ENCODE results near the gene HEATR5A. TPM values are rescaled to one million over a fixed set of nuclear protein-coding genes. Genes with fewer than 3 reads are reported as not detected.

The HEATR5A gene
- total and polyA plus RNA-seq, 10 of the 15 experiments (the other 5 are each of a cell fraction or from before 2014, with no cell fraction given) = 5.1 to 37.1 (median 13.8) TPM

DNA sequence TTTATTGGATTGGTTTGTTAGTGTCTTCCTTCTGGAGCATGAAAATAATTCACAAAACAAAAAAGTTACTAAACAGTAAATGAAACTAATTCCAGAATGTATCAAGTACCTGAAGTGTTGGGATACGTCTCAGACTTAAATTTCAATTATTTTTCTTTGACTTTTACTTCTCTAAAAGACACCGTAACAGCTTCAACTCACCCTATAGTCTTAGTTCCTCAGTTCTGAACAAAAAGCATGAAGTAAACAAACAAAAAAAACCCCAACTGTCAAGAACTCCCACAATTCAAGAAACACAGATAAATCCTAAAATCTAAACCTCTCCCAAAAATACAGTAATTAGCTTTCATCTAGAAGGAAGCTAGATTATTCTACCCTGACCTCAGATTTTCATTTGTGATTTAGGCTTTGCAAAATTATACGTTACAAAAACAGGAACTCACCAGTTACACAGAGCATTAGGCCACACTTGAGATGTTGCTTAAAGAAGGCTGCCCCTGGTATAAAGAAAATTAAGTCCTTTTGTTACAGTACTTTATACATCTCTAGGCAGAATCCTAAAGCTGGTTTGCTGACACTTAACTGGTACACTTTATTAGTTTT, 10.2 kb downstream of the HEATR5A start (continued):
- TF ChIP-seq, protein P1, sequence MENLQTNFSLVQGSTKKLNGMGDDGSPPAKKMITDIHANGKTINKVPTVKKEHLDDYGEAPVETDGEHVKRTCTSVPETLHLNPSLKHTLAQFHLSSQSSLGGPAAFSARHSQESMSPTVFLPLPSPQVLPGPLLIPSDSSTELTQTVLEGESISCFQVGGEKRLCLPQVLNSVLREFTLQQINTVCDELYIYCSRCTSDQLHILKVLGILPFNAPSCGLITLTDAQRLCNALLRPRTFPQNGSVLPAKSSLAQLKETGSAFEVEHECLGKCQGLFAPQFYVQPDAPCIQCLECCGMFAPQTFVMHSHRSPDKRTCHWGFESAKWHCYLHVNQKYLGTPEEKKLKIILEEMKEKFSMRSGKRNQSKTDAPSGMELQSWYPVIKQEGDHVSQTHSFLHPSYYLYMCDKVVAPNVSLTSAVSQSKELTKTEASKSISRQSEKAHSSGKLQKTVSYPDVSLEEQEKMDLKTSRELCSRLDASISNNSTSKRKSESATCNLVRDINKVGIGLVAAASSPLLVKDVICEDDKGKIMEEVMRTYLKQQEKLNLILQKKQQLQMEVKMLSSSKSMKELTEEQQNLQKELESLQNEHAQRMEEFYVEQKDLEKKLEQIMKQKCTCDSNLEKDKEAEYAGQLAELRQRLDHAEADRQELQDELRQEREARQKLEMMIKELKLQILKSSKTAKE (IDR thresholded peaks at IDR 0.05; ENCODE audit: low read depth, poor library complexity, severe bottlenecking) = peak; percentile 59
- no peak for TF ChIP-seq NFIC (IDR thresholded peaks at IDR 0.05; ENCODE audit: low read depth, low read length)
- TF ChIP-seq ZSCAN29 (IDR thresholded peaks at IDR 0.05) = no peak
- TF ChIP-seq SPI1 (IDR thresholded peaks at IDR 0.05; ENCODE audit: borderline replicate concordance, insufficient read depth, low read depth, low read length) = peak; percentile 80
- no peak for TF ChIP-seq TARDBP (IDR thresholded peaks at IDR 0.05; ENCODE audit: borderline replicate concordance)
- TF ChIP-seq NFXL1 (IDR thresholded peaks at IDR 0.05; ENCODE audit: borderline replicate concordance) = no peak
- no peak for TF ChIP-seq NR2C2 (IDR thresholded peaks at IDR 0.05; ENCODE audit: borderline replicate concordance, control insufficient read depth, insufficient read length, low read depth)

- 100% methylated on average over 1 of the region's 1 CpG for WGBS (ENCODE audit: insufficient coverage, insufficient replicate concordance, low lambda C conversion rate, missing lambda C conversion rate)
- Histone ChIP-seq H2AFZ (ENCODE audit: control insufficient read depth, low read depth, low read length) (no peak overlapping the region), H3K36me3 (ENCODE audit: control insufficient read depth in 2 of 2, insufficient read depth in 2 of 2, low read length in 1 of 2) (no peaks in the 10 kb centered on the region), H3K27ac (ENCODE audit: control insufficient read depth, insufficient read depth) (no peak overlapping the region), H4K20me1 (ENCODE audit: control insufficient read depth, insufficient read depth) (no peaks in the 10 kb centered on the region), H3K27me3 (replicated peaks in 1 of 2; ENCODE audit: control insufficient read depth in 2 of 2, insufficient read depth in 2 of 2, low read length in 1 of 2) (no peaks in the 10 kb centered on the region), H3K4me1 (ENCODE audit: control insufficient read depth, insufficient read depth, low read length) (no peaks in the 10 kb centered on the region; the same call in 1 of the 2 replicates), H3K4me2 (ENCODE audit: control insufficient read depth, insufficient read depth) (no peak overlapping the region), H3K4me3 (no peak overlapping the region), H3K9me3 (replicated peaks; ENCODE audit: control insufficient read depth, insufficient read depth, low read length) (no peaks in the 10 kb centered on the region), H3K9ac (ENCODE audit: control insufficient read depth, insufficient read depth, low read length) (no peak overlapping the region), H3K79me2 (ENCODE audit: control insufficient read depth, insufficient read depth, low read length) (no peaks in the 10 kb centered on the region)
- ChIA-PET CTCF (no interaction called here), RAD21 (ENCODE audit: unreplicated experiment) (no interaction called here), SMC1A (ENCODE audit: uncharacterized antibody, unreplicated experiment) (interaction anchor here (0.8 kb wide), 1 partner anchor 12 kb away, joined by 3 read pairs; the partner anchor contains the start of gene HEATR5A), POLR2A (interaction anchor here (1.1 kb wide), 1 partner anchor 9 kb away, joined by 3 read pairs; no protein-coding TSS in a partner anchor)
- TF ChIP-seq USF1 (IDR thresholded peaks at IDR 0.05; ENCODE audit: borderline replicate concordance, extremely low read length, insufficient read depth, low read depth, low read length) (no peak), BACH1 (IDR thresholded peaks at IDR 0.05; ENCODE audit: borderline replicate concordance) (no peak), NFIC (IDR thresholded peaks at IDR 0.05; ENCODE audit: low read depth, low read length) (no peak), PAX5 (IDR thresholded peaks at IDR 0.05; ENCODE audit: borderline replicate concordance, low read depth, low read length) (no peak), KAT2A (conservative IDR thresholded peaks at IDR 0.05; ENCODE audit: control insufficient read depth, low read depth, low read length) (no peak), IKZF1 (conservative IDR thresholded peaks at IDR 0.05) (no peak)
- DNase-seq (ENCODE audit: low read depth, low spot score) = no peak
- no peak for FAIRE-seq
- no TSS peak for BruUV-seq (replicated peaks)
- in situ Hi-C loops (cut with MboI) = no loop called here
- intact Hi-C loops (cut with micrococcal nuclease; ENCODE audit: unreplicated experiment) = no loop called here
- ATAC-seq = no peak
Observed at GRCh38 chr14:31408421-31408820, 11.9 kb downstream of the HEATR5A start.
